Right renal cortex interstitium (tissue), 3 donors: ENCODE results near the gene EXOC6. TPM values are rescaled to one million over a fixed set of nuclear protein-coding genes. Genes with fewer than 3 reads are reported as not detected.

Experiments used
- DNase-seq, 3 donors: peaks; one replicate each; pipeline ENCODE4 v3.0.0-alpha.2; 2013; ENCODE audit warnings: low read depth in 3 of 3, low spot score in 2 of 3
- polyA plus RNA-seq, 3 donors: library from polyadenylated mRNA; unstranded; fragments of 120-200 nt; gene quantifications; one replicate each; pipeline ENCODE4 v1.2.1, GENCODE V29; 2013; ENCODE audit not compliant: insufficient read length in 3 of 3

EXOC6 gene
- polyA plus RNA-seq, 3 donors = 18.2 to 21.4 (median 20.7) TPM

DNA sequence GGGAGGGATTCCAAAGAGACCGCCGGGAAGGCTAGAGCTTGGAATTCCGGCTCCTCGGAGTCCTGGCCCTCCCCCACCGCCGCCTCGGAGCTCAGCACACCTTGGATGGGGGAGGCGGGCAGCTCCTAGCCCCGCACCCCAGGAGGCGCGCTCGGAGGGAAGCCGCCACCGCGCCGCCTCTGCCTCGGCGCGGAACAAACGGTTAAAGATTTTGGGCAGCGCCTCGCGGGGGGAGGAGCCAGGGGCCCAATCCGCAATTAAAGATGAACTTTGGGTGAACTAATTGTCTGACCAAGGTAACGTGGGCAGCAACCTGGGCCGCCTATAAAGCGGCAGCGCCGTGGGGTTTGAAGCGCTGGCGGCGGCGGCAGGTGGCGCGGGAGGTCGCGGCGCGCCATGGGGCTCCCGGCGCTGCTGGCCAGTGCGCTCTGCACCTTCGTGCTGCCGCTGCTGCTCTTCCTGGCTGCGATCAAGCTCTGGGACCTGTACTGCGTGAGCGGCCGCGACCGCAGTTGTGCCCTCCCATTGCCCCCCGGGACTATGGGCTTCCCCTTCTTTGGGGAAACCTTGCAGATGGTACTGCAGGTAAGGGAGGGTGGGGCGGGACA, 225.3 kb downstream of the EXOC6 start, which contains the start of gene CYP26A1:
CYP26A1 (plus strand) TSS at position 355 of the 608 bp plus-strand sequence; CDS start at position 397, 42 bp downstream.
- DNase-seq = no peak

DNA sequence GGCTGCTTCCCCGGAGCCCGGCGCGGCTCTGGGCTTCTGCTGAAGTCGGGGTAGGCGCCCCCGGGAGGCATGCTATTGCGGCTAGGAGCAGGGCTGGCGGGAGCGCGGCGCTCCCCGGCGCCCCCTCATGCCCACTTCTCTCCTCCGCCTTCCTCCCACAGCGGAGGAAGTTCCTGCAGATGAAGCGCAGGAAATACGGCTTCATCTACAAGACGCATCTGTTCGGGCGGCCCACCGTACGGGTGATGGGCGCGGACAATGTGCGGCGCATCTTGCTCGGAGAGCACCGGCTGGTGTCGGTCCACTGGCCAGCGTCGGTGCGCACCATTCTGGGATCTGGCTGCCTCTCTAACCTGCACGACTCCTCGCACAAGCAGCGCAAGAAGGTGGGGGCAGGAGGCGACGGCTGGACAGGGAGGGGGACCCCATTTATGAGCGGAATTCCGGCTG, 225.9 kb downstream of the EXOC6 start:
- no peak for DNase-seq

DNA sequence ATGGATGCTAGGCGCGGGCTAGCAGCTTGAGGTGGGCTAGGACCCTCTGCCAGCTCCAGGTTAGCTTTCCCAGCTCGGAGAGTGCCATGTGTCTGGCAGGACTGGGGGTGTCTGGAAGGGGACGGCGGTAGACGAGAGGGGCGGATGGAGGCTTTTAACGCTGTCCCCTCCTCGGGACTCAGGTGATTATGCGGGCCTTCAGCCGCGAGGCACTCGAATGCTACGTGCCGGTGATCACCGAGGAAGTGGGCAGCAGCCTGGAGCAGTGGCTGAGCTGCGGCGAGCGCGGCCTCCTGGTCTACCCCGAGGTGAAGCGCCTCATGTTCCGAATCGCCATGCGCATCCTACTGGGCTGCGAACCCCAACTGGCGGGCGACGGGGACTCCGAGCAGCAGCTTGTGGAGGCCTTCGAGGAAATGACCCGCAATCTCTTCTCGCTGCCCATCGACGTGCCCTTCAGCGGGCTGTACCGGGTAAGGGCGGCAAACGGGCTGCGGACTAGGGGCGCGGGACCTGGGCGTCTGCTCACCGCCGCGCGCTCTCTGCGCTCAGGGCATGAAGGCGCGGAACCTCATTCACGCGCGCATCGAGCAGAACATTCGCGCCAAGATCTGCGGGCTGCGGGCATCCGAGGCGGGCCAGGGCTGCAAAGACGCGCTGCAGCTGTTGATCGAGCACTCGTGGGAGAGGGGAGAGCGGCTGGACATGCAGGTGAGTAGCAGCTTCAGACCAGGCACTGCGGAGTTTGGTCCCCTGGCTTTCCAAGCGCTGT, 226.5 kb downstream of the EXOC6 start:
- DNase-seq = no peak

DNA sequence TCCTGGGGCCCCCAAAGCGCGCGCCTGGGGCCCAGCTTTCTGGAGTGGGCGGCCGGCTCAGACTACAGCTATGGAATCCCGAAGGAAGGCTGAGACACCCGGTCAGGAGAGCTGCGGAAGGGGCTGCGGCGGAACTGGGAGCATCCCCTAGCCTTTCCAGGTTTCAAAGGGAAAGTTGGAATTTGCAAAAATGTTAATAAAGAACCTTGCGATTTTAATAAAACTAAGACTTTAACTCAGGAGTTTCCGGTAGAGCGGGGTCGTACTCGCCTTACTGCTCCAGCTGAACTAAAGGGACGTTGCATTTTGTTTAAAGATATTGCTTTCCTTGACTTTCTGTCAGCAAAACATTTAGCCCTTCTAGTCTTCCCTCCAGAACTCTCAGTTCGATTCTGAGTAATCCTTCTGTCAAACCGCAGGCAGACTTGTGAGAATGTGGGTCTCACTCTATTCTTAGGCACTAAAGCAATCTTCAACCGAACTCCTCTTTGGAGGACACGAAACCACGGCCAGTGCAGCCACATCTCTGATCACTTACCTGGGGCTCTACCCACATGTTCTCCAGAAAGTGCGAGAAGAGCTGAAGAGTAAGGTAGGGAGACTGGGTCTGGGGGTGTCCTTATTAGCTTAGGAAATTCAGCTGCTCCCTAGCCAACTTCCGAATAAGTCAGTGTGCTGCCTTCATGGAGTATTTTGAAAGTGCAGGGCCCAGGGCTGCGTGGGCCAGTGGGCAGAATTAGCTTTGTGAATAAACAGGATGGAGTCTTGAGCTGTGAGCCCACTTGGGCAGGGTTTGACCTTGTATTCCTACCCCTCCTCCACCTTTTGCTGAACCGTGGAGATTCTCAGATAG, 227.3 kb downstream of the EXOC6 start:
- no peak for DNase-seq

DNA sequence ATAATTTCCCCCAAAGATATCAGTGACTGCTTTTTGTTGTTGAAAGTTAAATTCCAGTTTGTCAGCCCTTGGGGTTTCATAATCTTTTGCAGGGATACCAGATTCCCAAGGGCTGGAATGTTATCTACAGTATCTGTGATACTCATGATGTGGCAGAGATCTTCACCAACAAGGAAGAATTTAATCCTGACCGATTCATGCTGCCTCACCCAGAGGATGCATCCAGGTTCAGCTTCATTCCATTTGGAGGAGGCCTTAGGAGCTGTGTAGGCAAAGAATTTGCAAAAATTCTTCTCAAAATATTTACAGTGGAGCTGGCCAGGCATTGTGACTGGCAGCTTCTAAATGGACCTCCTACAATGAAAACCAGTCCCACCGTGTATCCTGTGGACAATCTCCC, 228.6 kb downstream of the EXOC6 start:
- DNase-seq = no peak

DNA sequence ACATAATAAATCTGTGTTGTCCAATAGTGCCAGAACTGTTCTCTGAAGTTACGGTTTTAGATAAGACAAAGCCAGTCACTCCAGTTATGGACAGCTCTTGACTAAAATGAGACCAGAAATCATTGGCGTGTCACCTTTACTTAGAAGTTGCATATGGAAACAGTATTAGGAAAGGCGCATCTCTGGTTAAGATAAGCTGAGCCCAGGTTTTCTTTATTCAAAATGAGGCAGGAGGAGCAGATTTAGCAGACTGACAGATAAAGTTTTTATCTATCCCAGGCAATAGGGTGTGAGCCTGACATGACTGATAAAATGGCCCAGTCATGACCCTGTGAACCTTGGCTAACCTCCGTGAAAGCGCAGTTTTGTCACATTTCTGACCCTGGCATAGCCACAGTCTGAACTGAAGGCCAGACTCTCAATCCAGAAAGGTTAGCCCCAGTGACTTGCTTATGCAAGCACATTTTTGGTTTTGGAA, 229.6 kb downstream of the EXOC6 start:
- DNase-seq = no peak

DNA sequence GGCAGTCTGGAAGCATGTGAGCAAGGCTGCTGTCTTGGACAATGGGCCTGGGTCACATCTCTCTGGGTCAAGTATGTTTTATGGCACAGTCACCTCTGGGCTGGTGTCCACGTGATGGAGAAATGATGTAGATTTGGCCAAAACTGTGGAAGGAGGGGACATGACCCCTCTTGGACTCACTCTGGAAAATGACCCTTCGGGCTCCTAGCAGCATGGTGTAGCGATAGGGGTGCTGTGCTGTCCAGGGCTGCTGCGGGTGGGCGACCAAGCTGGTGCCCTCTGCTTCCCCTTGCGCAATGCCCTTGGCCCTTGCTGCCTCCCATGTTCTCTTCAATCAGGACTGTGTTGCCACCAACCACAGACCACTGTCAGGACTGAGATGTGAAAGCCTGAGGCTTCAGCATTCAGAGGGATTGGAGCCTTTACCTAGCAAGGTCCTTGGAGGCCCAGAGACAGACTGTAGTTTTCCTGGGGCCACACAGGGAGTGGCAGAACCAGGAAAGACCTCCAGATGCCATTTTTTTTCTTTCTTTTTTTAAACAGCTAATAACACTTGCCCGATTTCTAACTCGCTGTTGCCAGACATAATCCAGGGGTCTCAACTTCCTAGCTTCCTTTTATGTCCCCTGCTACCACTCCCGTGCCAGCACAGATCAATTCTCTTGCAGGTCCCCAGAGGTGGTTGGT, 231.5 kb downstream of the EXOC6 start:
- DNase-seq = no peak

DNA sequence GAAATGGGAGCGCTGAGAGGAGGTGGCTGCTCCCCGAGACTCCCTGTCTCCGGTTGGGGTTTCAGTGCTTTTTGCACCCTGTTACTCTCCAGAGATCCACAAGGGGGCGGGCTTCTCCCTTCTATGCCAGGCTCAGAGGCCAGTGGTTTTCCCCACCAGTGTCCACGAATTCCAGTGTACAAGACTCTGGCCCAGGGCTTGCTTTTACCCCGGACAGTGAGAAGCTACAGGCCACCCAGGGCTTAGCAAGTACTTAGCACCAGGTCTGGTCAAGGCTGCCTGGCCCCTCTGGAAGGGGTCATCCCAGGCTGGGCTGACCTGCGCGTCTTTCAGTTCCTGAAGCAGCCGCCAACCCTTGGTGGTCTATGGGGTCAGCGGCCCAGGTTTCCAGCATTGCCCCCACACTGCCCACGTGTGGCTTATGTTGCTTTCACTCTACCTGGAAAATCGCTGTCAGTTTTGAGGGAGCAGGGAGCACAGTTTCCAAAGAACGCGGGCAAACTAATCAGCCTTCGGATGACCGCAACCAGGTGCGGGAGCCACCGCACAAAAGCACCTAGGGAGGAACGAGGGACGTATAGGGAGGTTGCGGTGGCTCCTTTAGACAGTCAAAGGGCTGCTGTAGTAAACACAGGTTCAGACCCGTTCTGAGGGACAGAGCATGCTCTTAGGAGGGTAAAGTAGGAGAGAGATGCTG, 232.2 kb downstream of the EXOC6 start:
- DNase-seq = no peak

DNA sequence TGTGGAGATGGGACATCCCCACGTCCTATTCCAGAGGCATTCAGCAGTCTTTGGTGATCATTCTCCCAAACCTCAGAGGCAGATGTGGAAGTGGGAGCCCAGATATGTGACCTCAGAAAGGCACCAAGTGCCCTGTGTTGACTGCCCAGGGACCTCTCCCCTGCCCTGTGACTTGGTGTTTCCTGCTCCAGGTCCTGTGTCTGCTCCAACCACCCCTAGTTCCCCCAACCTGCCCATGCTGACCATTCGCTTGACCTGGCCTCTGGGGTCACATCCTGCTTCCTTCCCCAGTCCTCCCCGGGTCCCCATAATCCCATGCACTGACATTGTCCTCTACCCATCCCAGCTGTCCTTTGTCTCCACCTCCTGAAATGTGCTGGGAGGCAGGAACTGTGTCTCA, 233.0 kb downstream of the EXOC6 start:
- DNase-seq = no peak

DNA sequence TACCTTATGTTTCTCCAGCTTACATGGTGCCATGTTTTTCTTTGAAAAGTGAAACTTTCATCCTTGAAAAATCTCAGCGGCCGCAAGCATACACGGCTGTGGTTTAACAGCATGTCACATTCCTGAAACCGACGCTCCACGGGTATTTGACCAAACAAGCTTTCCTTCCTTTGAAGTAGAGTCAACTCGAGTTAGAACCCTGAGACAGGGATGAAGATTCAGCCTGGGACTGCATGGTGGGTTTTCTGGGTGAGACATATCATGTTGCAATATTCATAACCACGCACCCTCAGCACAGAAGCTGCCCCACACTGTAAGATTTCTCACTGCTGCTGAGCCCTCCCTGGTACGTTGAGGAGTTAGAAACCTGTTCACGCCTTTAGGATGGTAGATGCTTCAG, 233.5 kb downstream of the EXOC6 start:
- DNase-seq = no peak

DNA sequence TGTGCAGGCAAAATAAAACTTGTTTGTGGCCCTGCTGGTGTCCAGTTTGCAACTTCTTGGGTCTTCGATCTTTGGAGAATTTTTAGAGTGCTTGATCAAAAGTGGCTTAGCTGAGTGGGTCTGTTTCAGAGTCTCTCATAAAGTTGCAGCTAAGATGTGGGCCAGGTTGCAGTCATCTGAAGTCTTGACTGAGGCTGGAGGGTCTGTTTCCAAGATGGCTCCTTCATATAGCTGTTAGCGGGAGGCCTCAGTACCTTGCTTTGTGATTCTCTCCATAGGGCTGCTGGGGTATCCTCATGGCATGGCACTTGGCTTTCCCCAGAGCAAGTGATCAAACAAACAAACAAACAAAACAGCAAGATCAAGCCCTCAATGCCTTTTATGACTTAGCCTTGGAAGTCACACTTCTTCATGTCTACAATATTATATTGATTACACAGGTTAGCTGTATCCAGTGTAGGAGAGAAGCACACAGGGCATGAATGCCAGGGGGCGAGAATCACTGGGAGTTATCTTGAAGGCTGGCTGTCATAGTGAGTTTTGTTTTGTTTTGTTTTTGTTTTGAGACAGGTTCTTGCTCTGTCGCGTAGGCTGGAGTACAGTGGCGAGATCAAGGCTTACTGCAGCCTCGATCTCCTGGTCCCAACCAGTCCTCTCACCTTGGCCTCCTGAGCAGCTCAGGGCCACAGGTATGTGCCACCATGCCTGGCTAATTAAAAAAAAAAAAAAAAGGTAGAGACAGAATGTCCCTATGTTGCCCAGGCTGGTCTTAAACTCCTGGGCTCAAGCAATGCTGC, 235.6 kb downstream of the EXOC6 start:
- no peak for DNase-seq

DNA sequence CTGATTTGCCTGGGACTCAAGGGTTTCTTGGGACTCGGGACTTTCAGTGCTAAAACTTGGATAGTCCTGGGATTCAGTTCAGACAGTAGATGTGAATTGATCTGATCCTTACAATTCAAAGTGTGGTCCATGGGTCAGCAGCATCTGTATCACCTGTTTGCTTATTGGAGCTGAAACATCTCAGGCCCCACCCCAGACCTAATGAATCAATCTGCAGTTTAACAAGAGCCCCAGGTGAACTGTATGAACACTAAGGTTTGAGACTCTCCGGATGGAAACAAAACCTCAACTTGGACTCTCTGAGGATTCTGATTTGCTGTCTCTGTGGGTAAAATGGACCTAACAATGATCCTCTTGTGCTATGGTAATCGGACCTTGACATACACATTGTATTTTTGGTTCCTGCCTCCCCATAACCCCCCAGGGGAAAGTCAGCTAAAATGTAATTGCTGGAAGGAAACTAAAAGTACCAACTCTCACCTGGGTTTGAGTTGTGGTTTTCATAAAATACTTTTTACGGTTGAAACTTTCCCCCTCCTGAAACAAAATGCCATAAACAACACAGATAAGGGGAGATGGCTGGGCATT, 237.0 kb downstream of the EXOC6 start:
- no peak for DNase-seq

DNA sequence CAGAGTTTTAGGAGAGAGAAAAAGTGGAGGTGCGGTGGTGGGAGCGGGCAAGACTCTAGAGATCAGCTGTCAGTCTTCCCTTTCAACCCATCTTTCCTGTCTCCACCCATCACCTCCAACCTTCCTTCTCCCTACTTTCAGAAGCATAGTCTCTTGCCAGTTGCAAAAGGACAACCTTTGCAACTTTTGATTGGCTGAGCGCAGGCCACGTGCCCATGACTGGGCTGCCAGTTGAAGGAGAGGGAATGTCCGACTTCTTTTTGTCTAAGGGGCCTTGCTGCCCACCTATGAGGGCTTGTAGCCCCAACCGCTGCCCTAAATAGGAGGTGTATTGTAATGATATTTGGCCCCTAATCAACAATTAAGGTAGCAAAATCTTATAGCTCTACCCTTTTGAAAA, 238.0 kb downstream of the EXOC6 start:
- DNase-seq = no peak

DNA sequence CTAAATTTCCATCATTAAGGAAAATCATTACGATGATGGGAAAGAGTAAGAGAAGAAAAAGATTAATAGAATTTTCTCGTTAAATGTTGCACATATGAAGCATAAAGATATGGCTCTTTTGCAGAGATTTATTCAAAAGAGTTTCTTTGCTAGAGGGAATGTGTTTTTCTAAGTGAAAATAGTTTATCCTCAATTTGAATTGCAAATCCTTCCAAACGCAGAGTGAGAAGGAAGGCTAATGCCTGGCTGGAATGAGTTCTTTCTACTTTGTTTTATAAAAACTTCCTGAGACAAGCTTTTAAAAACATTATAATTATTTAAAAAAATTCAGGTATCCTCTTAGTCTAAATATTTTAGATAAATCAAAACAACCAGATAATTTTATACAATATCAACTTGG, 239.5 kb downstream of the EXOC6 start:
- no peak for DNase-seq

DNA sequence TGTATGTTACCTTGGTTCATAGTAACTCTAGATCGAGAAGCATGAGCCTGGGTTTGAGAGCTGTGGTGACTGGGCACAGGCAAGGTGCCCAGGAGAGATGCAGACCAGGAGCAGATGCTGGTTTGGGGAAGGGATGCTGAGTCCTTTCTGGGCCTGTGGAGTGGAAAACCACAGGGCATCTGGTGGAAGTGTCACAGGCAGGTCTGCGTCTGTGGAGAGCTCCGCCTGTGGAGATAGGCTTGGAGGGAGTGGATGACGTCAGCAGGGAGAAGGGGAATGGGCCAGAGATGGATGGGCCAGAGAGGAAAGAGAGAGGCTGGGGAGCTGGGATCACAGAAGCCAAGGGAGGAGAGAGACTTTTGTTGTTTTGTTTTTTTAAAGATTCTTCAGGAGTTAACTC, 240.1 kb downstream of the EXOC6 start:
- no peak for DNase-seq

DNA sequence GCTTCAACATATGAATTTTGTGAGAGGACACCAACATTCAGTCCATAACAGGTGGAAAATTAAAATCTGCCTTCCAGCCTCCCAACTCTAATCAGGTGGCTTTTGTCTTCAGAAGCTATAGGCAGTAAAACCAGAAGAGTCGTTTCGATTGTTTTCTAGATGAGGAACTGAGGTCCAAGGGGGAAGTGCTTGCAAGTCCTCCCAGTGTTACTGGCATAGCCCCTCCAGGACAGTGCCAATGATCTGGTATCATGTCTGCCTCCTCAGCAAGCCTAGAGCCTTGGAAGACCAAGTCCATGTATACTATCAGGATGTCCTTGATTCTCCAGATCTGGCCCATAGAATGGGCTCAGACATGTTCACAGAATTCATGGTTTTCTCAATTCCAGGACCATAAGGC, 242.3 kb downstream of the EXOC6 start:
- no peak for DNase-seq

DNA sequence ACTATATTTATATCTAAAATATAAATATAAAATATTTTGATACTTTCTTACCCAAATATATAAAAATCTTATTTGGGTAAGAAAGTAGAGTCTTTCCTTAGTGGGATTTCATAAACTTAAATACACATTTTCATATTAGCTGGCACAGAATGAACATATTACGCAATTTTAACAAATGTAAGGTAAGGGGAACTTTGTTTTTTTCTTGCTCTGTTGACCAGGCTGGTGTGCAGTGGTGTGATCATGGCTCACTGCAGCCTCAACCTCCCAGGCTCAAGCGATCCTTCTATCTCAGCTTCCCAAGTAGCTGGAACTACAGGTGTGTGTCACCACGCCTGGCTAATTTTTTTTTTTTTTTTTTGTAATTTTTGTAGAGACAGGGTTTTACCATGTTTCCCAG, 243.6 kb downstream of the EXOC6 start:
- DNase-seq = no peak

DNA sequence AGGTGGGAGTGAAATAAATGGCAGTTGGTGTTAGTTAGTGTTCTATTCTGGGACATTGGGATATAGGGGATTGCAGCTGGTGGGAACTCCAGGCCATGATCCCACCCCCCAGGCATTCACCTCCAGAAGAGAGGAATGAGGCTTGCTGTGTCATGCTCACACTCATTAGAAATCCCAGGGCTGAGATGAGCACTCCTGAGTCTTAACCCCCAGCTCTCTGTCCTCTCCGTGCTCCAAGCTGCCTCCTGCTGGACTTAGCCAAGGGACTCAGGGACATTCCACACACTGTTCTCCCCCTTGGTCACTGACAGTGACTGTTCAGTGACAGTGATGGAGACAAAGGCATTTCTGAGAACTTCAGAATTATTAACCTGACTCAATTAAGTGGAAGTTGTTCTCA, 246.9 kb downstream of the EXOC6 start:
- DNase-seq = no peak

DNA sequence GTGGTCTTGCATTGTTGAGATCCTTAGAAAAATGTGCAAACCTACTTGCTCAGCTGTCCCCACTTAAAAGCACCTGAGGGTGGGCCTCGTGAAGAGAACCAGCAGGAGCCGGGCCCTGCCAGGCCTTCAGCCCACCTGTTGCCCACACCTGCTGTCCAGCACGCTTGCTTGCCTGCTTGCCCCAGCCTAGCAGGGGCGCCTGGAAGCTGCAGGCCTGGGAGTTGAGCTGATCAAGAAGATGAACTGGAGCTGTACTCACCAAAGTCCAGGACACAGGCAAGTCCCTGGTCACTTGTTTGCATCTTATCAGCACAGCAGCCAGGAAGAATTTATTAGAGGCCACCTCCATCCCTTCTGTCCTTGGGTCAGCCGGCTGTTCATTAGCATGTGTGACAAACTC, 248.6 kb downstream of the EXOC6 start:
- no peak for DNase-seq
